Naive B cell (primary cell): ENCODE data around the gene ZMYND19. TPM values are rescaled to one million over a fixed set of nuclear protein-coding genes. Genes with fewer than 3 reads are reported as not detected.
"Not testable (repeated sequence)": the region's sequence is repeated elsewhere in the genome, so short reads cannot be mapped to it uniquely, and the experiment has no call there.

Source experiments
- ATAC-seq, 2 donors: fragments of 150-1000 bp; cut with Tn5 transposase; 2 replicates each; pipeline ENCODE4 v1.10.0; 2021; ENCODE audit warnings: low read depth in 2 of 2, mild to moderate bottlenecking in 2 of 2, moderate library complexity in 2 of 2
- DNase-seq: peaks from one replicate; pipeline ENCODE4 v3.0.0; 2022
- H3K27ac Mint-ChIP-seq, 6 donors: one replicate each; pipeline ENCODE4 v1.8.0; 2020 to 2022; ENCODE audit warnings: mild to moderate bottlenecking in 6 of 6, mixed read lengths in 6 of 6, moderate library complexity in 5 of 6, inconsistent platforms in 2 of 6
- H3K27me3 Mint-ChIP-seq, 3 donors: one replicate each; pipeline ENCODE4 v1.8.0; 2021 to 2022; ENCODE audit warnings: mixed read lengths in 3 of 3, mild to moderate bottlenecking in 1 of 3
- H3K36me3 Mint-ChIP-seq, 2 donors: one replicate each; pipeline ENCODE4 v1.8.0; 2020 to 2022; ENCODE audit warnings: mixed read lengths in 2 of 2, inconsistent platforms in 1 of 2, mild to moderate bottlenecking in 1 of 2
- H3K4me1 Mint-ChIP-seq, 3 donors: one replicate each; pipeline ENCODE4 v1.8.0; 2020 to 2022; ENCODE audit warnings: mixed read lengths in 3 of 3, inconsistent platforms in 1 of 3, mild to moderate bottlenecking in 1 of 3, moderate library complexity in 1 of 3
- H3K4me3 Mint-ChIP-seq, 8 donors: one replicate each; pipeline ENCODE4 v1.8.0; 2020 to 2022; ENCODE audit warnings: mild to moderate bottlenecking in 8 of 8, mixed read lengths in 8 of 8, moderate library complexity in 8 of 8, inconsistent platforms in 2 of 8
- H3K9me3 Mint-ChIP-seq, 7 donors: one replicate each; pipeline ENCODE4 v1.8.0; 2020 to 2022; ENCODE audit warnings: mixed read lengths in 7 of 7, mild to moderate bottlenecking in 5 of 7, inconsistent platforms in 2 of 7, moderate library complexity in 1 of 7
- polyA plus RNA-seq, 6 donors: library from polyadenylated mRNA; unstranded; fragments of 300-500 nt; fragmentation: Illumina TruSeq; gene quantifications; one replicate each; pipeline ENCODE4 v1.2.3, GENCODE V29; 2021; ENCODE audit warnings: low read depth in 6 of 6

ZMYND19 gene
- polyA plus RNA-seq, 6 donors from 2014 or later: 4.2 to 13.3 (median 7.2) TPM

DNA sequence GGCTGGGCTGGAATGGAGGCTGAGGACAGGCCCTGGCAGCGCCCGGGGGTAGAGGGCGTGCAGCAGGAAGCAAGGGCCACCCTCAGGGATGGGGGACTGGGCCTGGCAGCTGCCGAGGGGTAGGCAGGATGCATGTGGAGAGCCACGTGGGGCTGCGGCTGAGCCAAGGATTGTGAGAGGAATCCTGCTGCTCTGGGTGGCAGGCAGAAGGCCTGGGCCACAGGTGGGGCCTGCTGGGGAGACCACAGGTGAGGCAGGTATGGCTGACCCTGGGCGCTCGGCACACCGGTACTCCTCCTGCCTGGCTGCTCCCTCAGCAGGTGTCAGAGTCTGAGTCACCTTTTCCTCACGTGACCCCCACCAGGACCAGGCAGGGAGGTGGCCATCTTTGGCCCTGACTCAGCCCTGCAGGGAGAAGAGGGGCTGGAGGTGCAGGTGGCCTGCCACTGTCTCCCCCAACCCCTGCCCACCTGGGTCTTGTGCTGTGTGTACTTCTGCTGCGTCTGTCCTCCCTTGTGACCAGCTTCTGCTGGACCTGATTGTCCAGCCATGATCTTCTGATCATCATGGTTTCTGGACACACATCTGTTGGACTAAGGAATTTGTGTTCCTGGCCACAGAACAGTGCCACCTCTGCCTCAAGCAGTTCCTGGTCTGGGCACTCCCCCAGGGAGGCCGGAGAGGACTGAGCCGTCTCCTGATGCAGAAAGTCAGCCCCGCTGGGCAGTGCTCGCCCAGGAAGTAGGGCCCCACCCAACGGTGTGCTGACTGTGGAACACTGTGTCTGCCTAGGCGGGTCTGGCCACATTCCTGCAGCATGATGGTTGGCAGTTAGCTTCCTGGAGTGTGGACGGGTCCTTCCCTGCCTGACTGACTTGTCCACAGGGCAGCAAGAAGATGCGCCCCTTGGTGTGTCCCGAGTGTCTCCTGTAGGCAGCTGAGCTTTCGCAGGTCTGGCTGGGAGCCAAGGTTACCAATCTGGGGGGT is 21.6 kb upstream of the ZMYND19 start:
- ATAC-seq (no peak), DNase-seq (no peak)
- peak overlapping the region in 1 of 8 donors; percentile 49 for H3K4me3 Mint-ChIP-seq
- no peaks in the 10 kb centered on the region for H3K36me3 Mint-ChIP-seq
- no peak overlapping the region for H3K27ac Mint-ChIP-seq
- no peaks in the 10 kb centered on the region for H3K27me3 Mint-ChIP-seq
- H3K4me1 Mint-ChIP-seq: peaks cover 13 to 32% (median 19%) of the 10 kb centered on the region in 3 donors
- peaks cover 0 to 2% (median 0%) of the 10 kb centered on the region in 7 donors for H3K9me3 Mint-ChIP-seq

- Mint-ChIP-seq H3K27ac (no peak overlapping the region), H3K36me3 (no peaks in the 10 kb centered on the region), H3K27me3 (no peaks in the 10 kb centered on the region), H3K9me3 (peaks cover 0 to 2% (median 0%) of the 10 kb centered on the region in 7 donors), H3K4me1 (peaks cover 15 to 37% (median 25%) of the 10 kb centered on the region in 3 donors), H3K4me3 (no peak overlapping the region)
- no peak for DNase-seq
- ATAC-seq: no peak
Measured at GRCh38 chr9:137610944-137611343, 20.6 kb upstream of the ZMYND19 start.

- DNase-seq: no peak
- peak overlapping the region in 1 of 6 donors; percentile 72 for H3K27ac Mint-ChIP-seq
Measured at GRCh38 chr9:137607141-137607857, 17.0 kb upstream of the ZMYND19 start.

GRCh38 chr9:137606734-137607138 is 16.4 kb upstream of the ZMYND19 start:
- H3K27ac Mint-ChIP-seq: peak overlapping the region in 2 of 6 donors; percentile 65
- H3K4me1 Mint-ChIP-seq: peaks cover 19 to 46% (median 32%) of the 10 kb centered on the region in 3 donors
- H3K36me3 Mint-ChIP-seq: no peaks in the 10 kb centered on the region
- no peaks in the 10 kb centered on the region for H3K27me3 Mint-ChIP-seq
- ATAC-seq: no peak
- H3K9me3 Mint-ChIP-seq: no peaks in the 10 kb centered on the region
- peak overlapping the region; percentile 71 to 93 (median 82) for H3K4me3 Mint-ChIP-seq
- no peak for DNase-seq

More at GRCh38 chr9:137607141-137607857, 17.0 kb upstream of the ZMYND19 start:
- Mint-ChIP-seq H3K36me3 (no peaks in the 10 kb centered on the region), H3K9me3 (no peaks in the 10 kb centered on the region), H3K4me3 (peak overlapping the region; percentile 71 to 93 (median 82)), H3K27me3 (no peaks in the 10 kb centered on the region), H3K4me1 (peaks cover 19 to 48% (median 32%) of the 10 kb centered on the region in 3 donors)
- ATAC-seq: no peak

DNA sequence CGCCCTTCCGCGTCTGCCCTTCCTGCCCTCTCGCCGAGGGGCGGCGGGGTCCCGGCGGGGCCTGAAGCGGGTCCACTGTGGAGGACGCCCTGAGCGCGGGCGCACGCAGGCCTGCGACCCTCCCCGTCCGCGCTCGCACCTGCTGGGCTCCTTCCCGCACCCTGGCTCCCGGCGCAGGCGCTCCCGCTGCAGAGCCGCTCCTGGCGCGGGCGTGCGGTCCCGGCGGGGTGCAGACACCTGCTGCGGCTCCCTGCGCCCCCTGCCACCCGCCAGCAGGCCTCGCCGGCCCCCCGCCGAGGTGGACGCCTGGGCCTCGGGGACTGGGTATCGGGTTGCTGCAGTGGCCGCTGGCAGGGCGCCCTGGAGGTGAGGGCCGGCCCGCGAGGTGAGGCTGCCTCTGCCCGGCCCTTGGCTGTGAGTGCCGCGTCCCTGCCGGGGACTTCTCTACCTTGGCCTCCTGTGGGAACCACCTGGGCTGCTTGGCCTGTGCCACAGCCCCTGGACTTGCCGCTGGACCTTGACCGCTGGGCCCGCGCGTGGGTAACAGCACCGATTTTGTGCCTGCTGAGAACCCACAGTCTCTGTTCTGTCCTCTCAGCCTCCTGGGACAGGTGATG is 15.8 kb upstream of the ZMYND19 start:
- Mint-ChIP-seq H3K27ac (peak overlapping the region in 3 of 6 donors; percentile 65 to 88 (median 65)), H3K36me3 (no peaks in the 10 kb centered on the region), H3K9me3 (no peaks in the 10 kb centered on the region), H3K4me1 (peaks cover 15 to 41% (median 27%) of the 10 kb centered on the region in 3 donors), H3K27me3 (no peaks in the 10 kb centered on the region), H3K4me3 (peak overlapping the region; percentile 71 to 93 (median 82))
- peak; percentile 1 to 2 for ATAC-seq
- no peak for DNase-seq

DNA sequence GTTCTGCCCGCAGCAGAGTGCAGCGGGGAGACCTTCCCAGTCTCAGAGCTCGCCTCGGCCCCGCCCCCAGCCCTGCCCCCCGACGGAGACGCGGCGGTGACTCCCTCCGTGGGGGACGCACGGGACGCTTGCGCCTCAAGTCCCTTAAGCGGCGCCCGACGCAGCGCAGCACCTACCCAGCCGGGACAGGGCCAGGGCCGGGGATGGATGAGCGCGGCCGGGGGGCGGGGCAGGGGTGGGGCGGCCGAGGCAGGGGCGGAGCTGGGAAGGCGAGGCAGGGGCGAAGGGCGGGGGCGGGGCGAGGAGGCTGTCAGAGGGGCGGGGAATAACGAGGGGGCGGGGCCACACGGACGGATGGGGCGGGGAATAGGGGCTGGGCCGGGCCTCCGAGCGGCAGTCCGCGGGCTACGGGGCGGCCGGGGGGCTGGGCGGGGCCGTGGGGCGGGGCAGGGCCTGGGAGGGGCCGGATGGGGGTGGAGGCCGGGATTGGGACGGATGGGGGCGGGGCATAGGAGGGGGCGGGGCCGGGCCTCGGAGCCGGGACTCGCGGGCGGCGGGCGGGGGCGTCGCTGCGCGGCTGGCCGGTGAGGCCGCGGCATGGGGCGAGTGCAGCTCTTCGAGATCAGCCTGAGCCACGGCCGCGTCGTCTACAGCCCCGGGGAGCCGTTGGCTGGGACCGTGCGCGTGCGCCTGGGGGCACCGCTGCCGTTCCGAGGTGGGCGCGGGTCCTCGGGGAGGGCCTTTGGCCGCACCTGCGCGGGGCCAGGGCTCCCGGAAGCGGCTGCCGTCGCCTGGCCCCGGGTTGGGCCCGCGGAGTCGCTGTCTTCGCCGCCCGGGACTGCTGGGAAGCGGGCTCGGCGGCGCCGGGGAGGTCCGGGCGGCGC is 15.1 kb upstream of the ZMYND19 start, which contains the start of gene ARRDC1:
Gene ARRDC1 (plus strand): TSS at position 566 of the 884 bp plus-strand sequence. CDS start 32 bp downstream, at position 598.
- H3K4me3 Mint-ChIP-seq: peak within 1 kb of the TSS; percentile 71 to 93 (median 82)
- DNase-seq (peak; percentile 83), ATAC-seq (peak; percentile 83 to 88)
- H3K9me3 Mint-ChIP-seq: no peaks in the 10 kb centered on the region
- peak within 1 kb of the TSS in 4 of 6 donors; percentile 65 to 88 (median 72) for H3K27ac Mint-ChIP-seq
- H3K4me1 Mint-ChIP-seq: peaks cover 15 to 39% (median 27%) of the 10 kb centered on the region in 3 donors
- H3K27me3 Mint-ChIP-seq: no peaks in the 10 kb centered on the region
- no peaks in the 10 kb centered on the region for H3K36me3 Mint-ChIP-seq

GRCh38 chr9:137604345-137605086 is 14.2 kb upstream of the ZMYND19 start:
- H3K4me3 Mint-ChIP-seq: peak overlapping the region; percentile 30 to 85 (median 69)
- no peaks in the 10 kb centered on the region for H3K36me3 Mint-ChIP-seq
- DNase-seq (no peak), ATAC-seq (no peak)
- H3K27ac Mint-ChIP-seq: peak overlapping the region in 4 of 6 donors; percentile 20 to 88 (median 60)
- peaks cover 15 to 36% (median 27%) of the 10 kb centered on the region in 3 donors for H3K4me1 Mint-ChIP-seq
- no peaks in the 10 kb centered on the region for H3K27me3 Mint-ChIP-seq
- H3K9me3 Mint-ChIP-seq: no peaks in the 10 kb centered on the region

- no peak for ATAC-seq
- Mint-ChIP-seq H3K27ac (peak overlapping the region in 3 of 6 donors; percentile 42 to 88 (median 52)), H3K4me1 (peaks cover 15 to 35% (median 27%) of the 10 kb centered on the region in 3 donors), H3K36me3 (no peaks in the 10 kb centered on the region), H3K27me3 (no peaks in the 10 kb centered on the region), H3K9me3 (no peaks in the 10 kb centered on the region), H3K4me3 (peak overlapping the region in 7 of 8 donors; percentile 30 to 85 (median 73))
- DNase-seq: no peak
Measured at GRCh38 chr9:137603879-137604278, 13.6 kb upstream of the ZMYND19 start.

DNA sequence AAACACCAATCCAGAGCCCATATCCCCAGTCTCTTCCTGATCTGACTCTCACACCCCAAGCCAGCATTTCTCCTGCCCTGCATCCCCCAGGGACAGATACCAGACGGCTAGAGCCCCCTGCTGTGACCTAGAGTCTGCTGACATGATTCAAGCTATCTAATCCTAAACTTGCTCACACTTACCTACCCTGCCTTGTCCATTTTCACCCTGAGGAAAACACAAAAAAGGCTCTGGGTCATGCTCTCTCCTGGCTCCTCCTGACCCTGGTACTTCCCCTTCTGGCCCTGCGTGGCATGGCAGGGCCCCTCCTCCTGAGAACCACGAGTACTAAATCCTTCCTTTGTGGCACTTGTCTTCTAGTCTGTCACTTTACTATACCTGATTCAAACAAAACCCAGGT is 12.3 kb upstream of the ZMYND19 start:
- H3K4me1 Mint-ChIP-seq: peaks cover 21 to 33% (median 29%) of the 10 kb centered on the region in 3 donors
- no peaks in the 10 kb centered on the region for H3K27me3 Mint-ChIP-seq
- H3K4me3 Mint-ChIP-seq: peak overlapping the region in 4 of 8 donors; percentile 31 to 74 (median 47)
- H3K9me3 Mint-ChIP-seq: no peaks in the 10 kb centered on the region
- ATAC-seq (no peak), DNase-seq (no peak)
- no peaks in the 10 kb centered on the region for H3K36me3 Mint-ChIP-seq
- H3K27ac Mint-ChIP-seq: peak overlapping the region in 2 of 6 donors; percentile 50 to 75

GRCh38 chr9:137598943-137599342 is 8.6 kb upstream of the ZMYND19 start:
- DNase-seq (no peak), ATAC-seq (no peak)
- Mint-ChIP-seq H3K36me3 (no peaks in the 10 kb centered on the region), H3K27me3 (no peaks in the 10 kb centered on the region), H3K9me3 (no peaks in the 10 kb centered on the region), H3K4me1 (peaks cover 12 to 16% (median 14%) of the 10 kb centered on the region in 3 donors), H3K4me3 (peak overlapping the region in 1 of 8 donors; percentile 21), H3K27ac (no peak overlapping the region)

GRCh38 chr9:137596577-137596976 is 6.3 kb upstream of the ZMYND19 start:
- H3K4me1 Mint-ChIP-seq, H3K27me3 Mint-ChIP-seq, H3K27ac Mint-ChIP-seq, H3K36me3 Mint-ChIP-seq, DNase-seq, H3K9me3 Mint-ChIP-seq, H3K4me3 Mint-ChIP-seq, ATAC-seq: not testable (repeated sequence)
